GM12874 (cell line): ENCODE data around the gene SMARCB1.

Experiments used
- CTCF ChIP-seq: IDR thresholded peaks from 2 replicates; pipeline ENCODE4 v1.5.1; 2011; ENCODE audit warnings: low read depth, mild to moderate bottlenecking, control low read depth, low read length, moderate library complexity; ENCODE audit not compliant: insufficient read depth

SMARCB1 gene

GRCh38 chr22:23849009-23850006 is 62.5 kb downstream of the SMARCB1 start:
- TF ChIP-seq CTCF: peak; percentile 98

GRCh38 chr22:23850136-23850611 is 63.4 kb downstream of the SMARCB1 start:
- no peak for TF ChIP-seq CTCF

- peak; percentile 14; the same call in 1 of the 2 replicates for TF ChIP-seq CTCF
These were observed 70.2 kb downstream of the SMARCB1 start for GRCh38 chr22:23856721-23857605.

- TF ChIP-seq CTCF: peak; percentile 39
These were observed 71.1 kb downstream of the SMARCB1 start, which contains the start of gene SLC2A11 for GRCh38 chr22:23857606-23858483. Gene SLC2A11 (plus strand): TSS chr22:23857875. CDS start chr22:23858000, 125 bp downstream.

- TF ChIP-seq CTCF: no peak
These were observed 71.7 kb downstream of the SMARCB1 start for GRCh38 chr22:23858484-23858815.

GRCh38 chr22:23859201-23859600 is 72.4 kb downstream of the SMARCB1 start:
- no peak for TF ChIP-seq CTCF
